SK-N-SH (cell line): ENCODE data around the gene HSPA14. TPM values are rescaled to one million over a fixed set of nuclear protein-coding genes. Genes with fewer than 3 reads are reported as not detected.

Experiments used
- CTCF ChIA-PET: fragments of 300-600, 350-600 bp; formaldehyde crosslinking; extraction: SDS; loops from one replicate; lab custom pipeline; 2021; lab: Yijun Ruan, JAX
- POLR2A ChIA-PET: fragments of 350-600 bp; sonication (Branson Sonifier 250); formaldehyde crosslinking; extraction: SDS; loops from one replicate; lab custom pipeline; 2020; ENCODE audit warnings: antibody characterized with exemption, inconsistent platforms; lab: Yijun Ruan, JAX
- DNase-seq: peaks from one replicate; pipeline ENCODE4 v3.0.0; 2012
- H2AFZ ChIP-seq: fragments of 200-600 bp; sonication (generic); 2 replicates; pipeline ENCODE4 v1.8.1; 2016; ENCODE audit warnings: antibody characterized with exemption, mild to moderate bottlenecking, low read depth
- H3F3A ChIP-seq: fragments of 200-600 bp; sonication (generic); replicated peaks from 2 replicates; pipeline ENCODE3; 2016; ENCODE audit warnings: antibody characterized with exemption, mild to moderate bottlenecking; ENCODE audit not compliant: insufficient read depth
- H3K27ac ChIP-seq, 2 experiments: fragments of 200-500 bp in 1 of 2; fragments of 200-600 bp in 1 of 2; sonication (Bioruptor generic) in 1 of 2; sonication (generic), shearing (Covaris generic) in 1 of 2; 2 replicates each; pipeline versions ENCODE4 v1.5.1 to v1.6.1; 2014 to 2016; ENCODE audit warnings: low read depth in 2 of 2, inconsistent platforms in 1 of 2, low read length in 1 of 2, mild to moderate bottlenecking in 1 of 2, mixed read lengths in 1 of 2
- H3K27me3 ChIP-seq: fragments of 200-600 bp; sonication (generic), shearing (Covaris generic); 2 replicates; pipeline ENCODE4 v1.6.1; 2016; ENCODE audit warnings: mixed run types; ENCODE audit not compliant: insufficient read depth
- H3K36me3 ChIP-seq, 2 experiments: fragments of 200-500 bp in 1 of 2; fragments of 200-600 bp in 1 of 2; sonication (Bioruptor generic) in 1 of 2; sonication (generic) in 1 of 2; replicated peaks in 1 of 2; 2 replicates each; pipeline versions ENCODE3 to v1.5.1; 2014 to 2016; ENCODE audit warnings: low read length in 1 of 2, mild to moderate bottlenecking in 1 of 2; ENCODE audit not compliant: insufficient read depth in 2 of 2, control insufficient read depth in 1 of 2
- H3K4me1 ChIP-seq, 2 experiments: fragments of 200-500 bp in 1 of 2; fragments of 200-600 bp in 1 of 2; sonication (Bioruptor generic) in 1 of 2; sonication (generic), shearing (Covaris generic) in 1 of 2; 2 replicates each; pipeline versions ENCODE4 v1.5.1 to v1.6.1; 2014 to 2016; ENCODE audit warnings: low read depth in 1 of 2, low read length in 1 of 2, mixed run types in 1 of 2; ENCODE audit not compliant: insufficient read depth in 2 of 2, control insufficient read depth in 1 of 2
- H3K4me2 ChIP-seq: fragments of 200-600 bp; sonication (generic), shearing (Covaris generic); 2 replicates; pipeline ENCODE4 v1.6.1; 2017; ENCODE audit warnings: mixed run types
- H3K4me3 ChIP-seq, 2 experiments: fragments of 200-500 bp in 1 of 2; fragments of 200-600 bp in 1 of 2; sonication (Bioruptor generic) in 1 of 2; sonication (generic), shearing (Covaris generic) in 1 of 2; 2 replicates each; pipeline versions ENCODE4 v1.5.1 to v1.8.1; 2014 to 2016; ENCODE audit warnings: low read depth in 2 of 2, inconsistent platforms in 1 of 2, low read length in 1 of 2, mild to moderate bottlenecking in 1 of 2, mixed read lengths in 1 of 2, moderate library complexity in 1 of 2
- H3K79me2 ChIP-seq: fragments of 200-600 bp; sonication (generic); 2 replicates; pipeline ENCODE4 v1.8.1; 2017; ENCODE audit warnings: mild to moderate bottlenecking; ENCODE audit not compliant: insufficient read depth
- H3K9ac ChIP-seq: fragments of 200-600 bp; sonication (generic); 2 replicates; pipeline ENCODE4 v1.6.1; 2017; ENCODE audit warnings: mixed run types
- H3K9me2 ChIP-seq: fragments of 200-600 bp; sonication (generic); 2 replicates; pipeline ENCODE4 v1.6.1; 2017; ENCODE audit warnings: mixed run types
- H3K9me3 ChIP-seq: fragments of 200-600 bp; sonication (generic); 2 replicates; pipeline ENCODE4 v1.6.1; 2017; ENCODE audit warnings: mixed run types, mild to moderate bottlenecking, moderate library complexity
- H4K20me1 ChIP-seq: fragments of 200-600 bp; sonication (generic); 2 replicates; pipeline ENCODE4 v1.6.1; 2017; ENCODE audit warnings: mild to moderate bottlenecking, mixed run types; ENCODE audit not compliant: insufficient read depth
- CTCF ChIP-seq: fragments of 200-600 bp; sonication (generic); IDR thresholded peaks from 2 replicates; pipeline ENCODE4 v1.6.1; 2017; ENCODE audit warnings: antibody characterized with exemption, mild to moderate bottlenecking, moderate library complexity
- FOSL2 ChIP-seq: IDR thresholded peaks from 2 replicates; pipeline ENCODE4 v1.4.0; 2012; ENCODE audit warnings: low read depth, mild to moderate bottlenecking, moderate library complexity, borderline replicate concordance
- GATA2 ChIP-seq: sonication (generic); formaldehyde crosslinking; IDR thresholded peaks from 2 replicates; pipeline ENCODE4 v1.5.0; 2020; ENCODE audit warnings: mild to moderate bottlenecking, missing genetic modification reagents
- IRF3 ChIP-seq: fragments of 150-350 bp; IDR thresholded peaks from 2 replicates; pipeline ENCODE4 v1.6.1; 2016; ENCODE audit warnings: mild to moderate bottlenecking, low read depth, low read length
- MXI1 ChIP-seq: IDR thresholded peaks from 2 replicates; pipeline ENCODE4 v1.6.1; 2012; ENCODE audit warnings: mild to moderate bottlenecking, low read depth, low read length, improper control_type of control experiment
- PBX3 ChIP-seq: IDR thresholded peaks from 2 replicates; pipeline ENCODE4; 2012
- RCOR1 ChIP-seq: fragments of 150-350 bp; IDR thresholded peaks from 2 replicates; pipeline ENCODE4 v1.6.1; 2017; ENCODE audit warnings: antibody characterized with exemption, low read length
- REST ChIP-seq: IDR thresholded peaks from 2 replicates; pipeline ENCODE4 v1.6.1; 2012; ENCODE audit warnings: mild to moderate bottlenecking, low read depth, low read length, moderate library complexity
- RFX5 ChIP-seq: IDR thresholded peaks from 2 replicates; pipeline ENCODE4 v1.6.1; 2012; ENCODE audit warnings: mild to moderate bottlenecking, improper control_type of control experiment, low read length
- SIN3A ChIP-seq: IDR thresholded peaks from 2 replicates; pipeline ENCODE4 v1.6.1; 2012; ENCODE audit warnings: low read depth, mild to moderate bottlenecking, low read length, moderate library complexity, borderline replicate concordance
- SMC3 ChIP-seq: IDR thresholded peaks from 2 replicates; pipeline ENCODE4 v1.6.1; 2012; ENCODE audit warnings: low read depth, low read length, improper control_type of control experiment
- TCF12 ChIP-seq: IDR thresholded peaks from 2 replicates; pipeline ENCODE4 v1.4.0; 2012
- TEAD4 ChIP-seq: IDR thresholded peaks from 2 replicates; pipeline ENCODE4 v1.4.0; 2012; ENCODE audit warnings: mild to moderate bottlenecking, borderline replicate concordance; ENCODE audit not compliant: insufficient read depth
- YY1 ChIP-seq: IDR thresholded peaks from 2 replicates; pipeline ENCODE4 v1.4.0; 2012; ENCODE audit warnings: low read depth, mild to moderate bottlenecking
- WGBS: methylation state at CpG from one replicate; pipeline ENCODE4 v1.1.6; 2017; ENCODE audit warnings: low lambda C conversion rate; 5-methylcytosine and 5-hydroxymethylcytosine counted together
- polyA plus RNA-seq, 3 experiments: library from polyadenylated mRNA; depleted of rRNA; stranded (reverse); fragments of >200 nt; gene quantifications; 2 replicates each; pipeline ENCODE4 v1.2.3, GENCODE V29; 2012
- TF ChIP-seq, protein P1 (sequence below): IDR thresholded peaks from 2 replicates; pipeline ENCODE4 v1.4.0; 2012; ENCODE audit warnings: low read depth, borderline replicate concordance
- TF ChIP-seq, protein P2 (sequence below): IDR thresholded peaks from 2 replicates; pipeline ENCODE4 v1.4.0; 2012; ENCODE audit warnings: low read depth, borderline replicate concordance

Gene HSPA14
- polyA plus RNA-seq, 1 of the 3 experiments (the other 2 are of a cell fraction): 8.8 TPM

DNA sequence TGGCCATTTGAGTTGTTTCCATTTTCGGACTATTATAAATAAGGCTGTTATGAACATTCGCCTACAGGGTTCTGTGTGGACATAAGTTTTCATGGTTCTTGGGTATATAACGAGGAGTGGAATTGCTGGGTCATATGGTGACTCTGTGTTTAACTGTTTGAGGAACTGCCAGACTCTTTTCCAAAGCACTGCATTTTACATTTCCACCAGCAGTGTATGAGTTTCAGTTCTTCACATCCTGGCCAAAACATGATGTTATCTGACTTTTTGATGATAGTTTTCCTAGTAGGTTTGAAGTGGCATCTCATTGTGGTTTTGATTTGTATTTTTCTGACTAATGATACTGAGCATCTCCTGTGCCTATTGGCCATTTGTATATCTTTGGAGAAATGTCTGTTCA lies 46.0 kb downstream of the HSPA14 start:
- Histone ChIP-seq H3K9ac (no peak overlapping the region), H4K20me1 (peaks cover 5% of the 10 kb centered on the region; the same call in 1 of the 2 replicates), H3K4me3 (no peak overlapping the region), H3K9me2 (no peaks in the 10 kb centered on the region), H3K27me3 (no peaks in the 10 kb centered on the region), H3K4me1 (peaks cover 6 to 7% of the 10 kb centered on the region in 2 experiments; a peak in 2 of 4 replicates), H3K9me3 (no peaks in the 10 kb centered on the region), H3F3A (no peaks in the 10 kb centered on the region), H3K4me2 (no peak overlapping the region), H2AFZ (no peak overlapping the region), H3K79me2 (peaks cover 98% of the 10 kb centered on the region), H3K36me3 (peaks cover 10 to 30% of the 10 kb centered on the region in 2 experiments), H3K27ac (no peak overlapping the region)
- CTCF ChIA-PET: interaction anchor here (1.8 kb wide), 1 partner anchor 21 kb away, joined by 4 read pairs; no protein-coding TSS in a partner anchor
- POLR2A ChIA-PET: no interaction called here
- TF ChIP-seq TEAD4: no peak
- no peak for TF ChIP-seq PBX3
- no peak for TF ChIP-seq YY1
- TF ChIP-seq FOSL2: no peak
- TF ChIP-seq SIN3A: no peak
- TF ChIP-seq RFX5: no peak
- TF ChIP-seq GATA2: no peak
- TF ChIP-seq RCOR1: no peak
- TF ChIP-seq MXI1: no peak
- TF ChIP-seq, protein P1, sequence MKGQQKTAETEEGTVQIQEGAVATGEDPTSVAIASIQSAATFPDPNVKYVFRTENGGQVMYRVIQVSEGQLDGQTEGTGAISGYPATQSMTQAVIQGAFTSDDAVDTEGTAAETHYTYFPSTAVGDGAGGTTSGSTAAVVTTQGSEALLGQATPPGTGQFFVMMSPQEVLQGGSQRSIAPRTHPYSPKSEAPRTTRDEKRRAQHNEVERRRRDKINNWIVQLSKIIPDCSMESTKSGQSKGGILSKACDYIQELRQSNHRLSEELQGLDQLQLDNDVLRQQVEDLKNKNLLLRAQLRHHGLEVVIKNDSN: no peak
- no peak for TF ChIP-seq CTCF
- no peak for TF ChIP-seq SMC3
- TF ChIP-seq REST: no peak
- TF ChIP-seq, protein P2, sequence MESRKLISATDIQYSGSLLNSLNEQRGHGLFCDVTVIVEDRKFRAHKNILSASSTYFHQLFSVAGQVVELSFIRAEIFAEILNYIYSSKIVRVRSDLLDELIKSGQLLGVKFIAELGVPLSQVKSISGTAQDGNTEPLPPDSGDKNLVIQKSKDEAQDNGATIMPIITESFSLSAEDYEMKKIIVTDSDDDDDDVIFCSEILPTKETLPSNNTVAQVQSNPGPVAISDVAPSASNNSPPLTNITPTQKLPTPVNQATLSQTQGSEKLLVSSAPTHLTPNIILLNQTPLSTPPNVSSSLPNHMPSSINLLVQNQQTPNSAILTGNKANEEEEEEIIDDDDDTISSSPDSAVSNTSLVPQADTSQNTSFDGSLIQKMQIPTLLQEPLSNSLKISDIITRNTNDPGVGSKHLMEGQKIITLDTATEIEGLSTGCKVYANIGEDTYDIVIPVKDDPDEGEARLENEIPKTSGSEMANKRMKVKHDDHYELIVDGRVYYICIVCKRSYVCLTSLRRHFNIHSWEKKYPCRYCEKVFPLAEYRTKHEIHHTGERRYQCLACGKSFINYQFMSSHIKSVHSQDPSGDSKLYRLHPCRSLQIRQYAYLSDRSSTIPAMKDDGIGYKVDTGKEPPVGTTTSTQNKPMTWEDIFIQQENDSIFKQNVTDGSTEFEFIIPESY: no peak
- no peak for TF ChIP-seq TCF12
- TF ChIP-seq IRF3: no peak
- 95% methylated on average over 3 of the region's 3 CpGs for WGBS
- no peak for DNase-seq
